ENCODE results near the gene PYGB. TPM values are rescaled to one million over a fixed set of nuclear protein-coding genes. Genes with fewer than 3 reads are reported as not detected.
"Not testable (repeated sequence)": the region's sequence is repeated elsewhere in the genome, so short reads cannot be mapped to it uniquely, and the experiment has no call there.

PYGB gene
- total RNA-seq, 1 donor from 2014 or later, result 111 TPM

- no peak for DNase-seq (ENCODE audit: low read depth, low spot score)
These were observed 18.3 kb upstream of the PYGB start for GRCh38 chr20:25229486-25230165.

DNA sequence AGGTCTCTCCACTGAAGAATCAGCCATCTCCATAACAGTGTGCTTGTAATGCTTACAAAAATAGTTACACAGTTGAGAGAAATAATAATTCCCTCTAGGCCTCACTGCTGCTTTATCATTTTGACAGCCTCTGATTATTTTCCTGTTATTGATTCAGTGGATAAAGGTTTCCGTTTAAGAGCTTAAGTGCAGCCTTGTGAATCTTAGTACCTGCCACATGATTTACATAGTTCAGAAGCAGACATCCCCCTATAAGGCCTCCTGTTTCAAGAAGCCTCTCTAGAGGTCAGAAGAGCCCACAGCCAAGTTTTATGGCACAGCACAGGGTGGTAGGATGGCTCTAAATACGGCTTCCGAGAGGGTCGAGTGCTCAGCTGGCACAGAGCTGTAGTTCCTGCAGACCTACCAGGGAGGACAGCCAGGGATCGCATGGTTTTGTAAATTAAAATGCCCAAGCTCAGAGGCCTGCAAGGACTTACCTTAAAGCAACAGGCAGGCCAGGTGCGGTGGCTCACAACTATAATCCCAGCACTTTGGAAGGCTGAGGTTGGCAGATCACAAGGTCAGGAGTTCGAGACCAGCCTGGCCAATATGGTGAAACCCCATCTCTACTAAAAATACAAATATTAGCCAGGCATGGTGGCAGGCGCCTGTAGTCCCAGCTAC is 17.6 kb upstream of the PYGB start:
- DNase-seq (ENCODE audit: low read depth, low spot score), result no peak

DNA sequence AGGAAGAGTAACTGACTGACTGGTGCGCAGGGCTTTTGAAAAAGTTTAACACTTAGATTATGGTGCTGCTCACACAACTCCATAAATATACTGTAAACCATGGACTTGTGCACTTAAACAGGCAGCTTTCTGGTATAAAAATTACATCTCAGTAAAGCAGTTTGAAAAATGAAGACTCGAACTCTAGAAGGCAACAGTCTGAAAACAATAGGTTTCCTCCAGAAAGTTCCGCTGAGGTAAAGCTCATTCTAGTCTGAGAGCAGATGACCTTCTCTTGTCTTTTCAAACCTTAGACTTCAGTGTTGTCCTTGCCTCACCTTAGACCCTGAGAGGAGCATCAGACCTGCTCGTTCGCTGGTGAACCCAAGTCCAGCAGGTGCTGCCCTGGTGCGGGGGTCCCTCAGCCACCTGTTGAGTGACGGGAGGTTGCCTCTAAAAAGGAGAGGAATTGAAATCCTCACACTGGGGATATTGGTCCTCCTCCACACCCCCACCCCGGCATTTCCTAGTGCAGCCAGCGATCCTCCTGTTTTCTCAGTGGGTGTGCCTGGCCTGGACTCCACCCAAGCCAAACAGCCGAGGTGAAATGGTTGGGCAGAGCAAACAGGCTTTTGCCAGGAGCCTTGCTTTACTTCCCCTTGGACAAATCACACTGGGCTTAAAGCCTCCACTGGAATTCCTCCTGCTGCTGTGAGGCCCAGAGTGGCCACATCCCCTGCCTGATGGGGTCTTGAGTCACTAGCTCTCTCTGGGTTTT is 14.7 kb upstream of the PYGB start:
- DNase-seq (ENCODE audit: low read depth, low spot score), result no peak

DNA sequence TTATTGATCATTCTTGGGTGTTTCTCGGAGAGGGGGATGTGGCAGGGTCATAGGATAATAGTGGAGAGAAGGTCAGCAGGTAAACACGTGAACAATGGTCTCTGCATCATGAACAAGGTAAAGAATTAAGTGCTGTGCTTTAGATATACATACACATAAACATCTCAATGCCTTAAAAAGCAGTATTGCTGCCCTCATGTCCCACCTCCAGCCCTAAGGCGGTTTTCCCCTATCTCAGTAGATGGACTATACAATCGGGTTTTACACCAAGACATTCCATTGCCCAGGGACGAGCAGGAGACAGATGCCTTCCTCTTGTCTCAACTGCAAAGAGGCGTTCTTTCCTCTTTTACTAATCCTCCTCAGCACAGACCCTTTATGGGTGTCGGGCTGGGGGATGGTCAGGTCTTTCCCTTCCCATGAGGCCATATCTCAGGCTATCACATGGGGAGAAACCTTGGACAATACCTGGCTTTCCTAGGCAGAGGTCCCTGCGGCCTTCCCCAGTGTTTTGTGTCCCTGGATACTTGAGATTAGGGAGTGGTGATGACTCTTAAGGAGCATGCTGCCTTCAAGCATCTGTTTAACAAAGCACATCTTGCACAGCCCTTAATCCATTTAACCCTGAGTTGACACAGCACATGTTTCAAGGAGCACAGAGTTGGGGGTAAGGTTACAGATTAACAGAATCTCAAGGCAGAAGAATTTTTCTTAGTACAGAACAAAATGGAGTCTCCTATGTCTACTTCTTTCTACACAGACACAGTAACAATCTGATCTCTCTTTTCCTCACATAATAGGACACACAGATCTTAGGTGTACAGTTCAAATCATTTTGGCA is 13.7 kb upstream of the PYGB start:
- DNase-seq (ENCODE audit: low read depth, low spot score), result not testable (repeated sequence)

DNA sequence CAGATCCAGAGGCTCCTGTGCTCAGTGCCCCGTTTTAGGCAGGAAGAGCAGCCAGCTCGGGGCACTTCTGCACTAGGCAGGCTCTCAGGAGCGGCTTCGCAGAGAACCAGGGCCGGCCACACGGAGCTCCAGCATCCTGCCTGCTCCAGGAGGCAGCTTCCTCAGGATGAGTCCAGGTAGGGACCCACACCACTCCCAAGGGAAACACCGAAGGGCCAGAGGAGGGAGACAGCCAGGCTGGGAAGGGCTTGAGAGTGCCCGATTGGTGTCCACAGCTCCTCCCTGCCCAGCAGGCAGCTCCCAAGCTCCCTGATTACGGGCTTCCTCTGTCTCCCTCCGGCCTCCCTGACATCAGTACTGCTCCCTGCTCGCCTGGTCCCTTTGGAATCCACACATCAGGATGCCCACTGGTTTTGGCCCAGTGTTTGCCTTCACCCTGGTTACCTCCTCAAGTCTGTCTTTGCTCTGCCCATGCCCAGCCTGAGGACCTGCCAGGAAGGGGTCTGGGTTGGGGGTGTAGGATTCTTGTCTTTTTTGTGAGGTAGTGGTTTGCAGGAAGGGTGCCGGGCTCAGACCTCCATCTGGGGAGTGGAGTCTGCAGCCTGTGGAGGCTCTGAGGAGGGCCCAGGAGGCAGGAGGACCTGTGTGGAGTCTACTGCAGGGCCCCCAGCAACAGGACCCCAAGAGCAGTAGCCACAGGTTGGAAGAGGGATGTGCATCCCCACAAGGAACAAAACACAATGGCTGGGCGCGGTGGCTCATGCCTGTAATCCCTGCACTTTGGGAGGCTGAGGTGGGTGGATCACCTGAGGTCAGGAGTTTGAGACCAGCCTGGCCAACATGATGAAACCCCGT is 11.2 kb upstream of the PYGB start:
- DNase-seq (ENCODE audit: low read depth, low spot score), result no peak

DNA sequence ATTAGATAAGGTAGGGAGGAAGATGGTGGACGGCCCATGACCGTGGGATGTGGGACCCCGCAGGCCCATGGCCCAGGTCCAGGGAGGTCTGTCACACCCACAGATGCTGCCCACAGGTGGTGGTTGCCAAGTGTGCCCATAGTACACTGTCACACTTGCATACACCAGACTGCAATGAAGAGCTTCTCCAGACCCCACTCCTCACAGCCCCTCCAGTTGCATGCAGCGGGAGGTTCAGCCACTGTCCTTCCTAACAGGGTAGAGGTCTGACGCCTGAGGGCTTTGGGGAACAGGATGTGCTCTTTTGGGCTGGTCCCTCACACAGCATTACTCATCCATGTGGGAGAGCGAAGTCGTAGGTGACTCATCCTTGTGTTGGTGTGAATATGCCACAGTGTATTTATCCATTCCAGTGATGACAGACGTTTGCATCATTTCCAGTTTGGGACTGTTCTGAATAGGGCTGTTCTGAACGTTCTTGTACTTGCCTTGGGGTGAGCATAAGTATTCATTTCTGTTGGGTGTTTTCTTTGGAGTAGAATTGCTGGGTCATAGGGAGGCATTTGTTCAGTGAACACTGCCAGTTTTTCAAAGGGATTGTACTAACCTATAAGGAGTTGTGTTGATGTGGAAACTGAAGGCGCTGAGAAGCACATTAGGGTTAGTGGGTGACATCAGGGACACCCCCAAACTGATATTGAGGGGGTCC is 10.1 kb upstream of the PYGB start:
- peak; percentile 88 for DNase-seq (ENCODE audit: low read depth, low spot score)

DNA sequence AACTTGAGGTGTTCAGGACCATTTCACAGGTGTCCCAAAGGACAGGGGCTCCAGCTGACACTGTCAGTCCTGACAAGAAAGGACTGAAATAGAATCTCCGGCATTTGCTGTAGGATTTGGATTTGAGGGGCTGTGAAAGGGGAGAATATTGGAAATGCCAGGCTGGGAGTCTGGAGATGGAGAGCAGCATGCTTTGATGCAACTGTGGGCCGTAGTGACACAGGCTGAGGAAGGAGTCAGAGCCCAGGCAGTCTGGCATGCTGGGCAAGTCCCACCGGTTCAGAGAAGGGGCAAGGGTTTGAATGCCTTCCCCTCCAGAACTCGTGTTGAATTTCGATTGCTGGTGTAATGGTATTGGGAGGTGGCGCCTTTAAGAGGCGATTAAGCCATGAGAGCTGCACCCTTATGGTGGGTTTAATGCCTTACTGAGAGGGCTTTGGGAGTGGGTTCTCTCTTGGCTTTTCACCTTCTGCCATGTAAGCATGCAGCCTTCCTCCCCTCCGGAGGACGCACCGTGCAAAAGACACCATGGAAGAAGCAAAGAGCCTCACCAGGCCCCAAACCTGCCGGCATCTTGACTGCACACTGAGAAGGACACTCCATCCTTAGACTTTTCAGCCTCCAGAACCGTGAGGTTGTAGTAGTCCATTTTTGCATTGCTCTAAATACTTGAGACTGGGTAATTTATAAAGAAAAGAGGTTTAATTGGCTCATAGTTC is 9.4 kb upstream of the PYGB start:
- DNase-seq (ENCODE audit: low read depth, low spot score), result no peak

GRCh38 chr20:25239387-25240370 is 8.2 kb upstream of the PYGB start:
- DNase-seq (ENCODE audit: low read depth, low spot score), result no peak

GRCh38 chr20:25240851-25241658 is 6.8 kb upstream of the PYGB start:
- not testable (repeated sequence) for DNase-seq (ENCODE audit: low read depth, low spot score)

GRCh38 chr20:25241659-25241955 is 6.3 kb upstream of the PYGB start:
- not testable (repeated sequence) for DNase-seq (ENCODE audit: low read depth, low spot score)

DNA sequence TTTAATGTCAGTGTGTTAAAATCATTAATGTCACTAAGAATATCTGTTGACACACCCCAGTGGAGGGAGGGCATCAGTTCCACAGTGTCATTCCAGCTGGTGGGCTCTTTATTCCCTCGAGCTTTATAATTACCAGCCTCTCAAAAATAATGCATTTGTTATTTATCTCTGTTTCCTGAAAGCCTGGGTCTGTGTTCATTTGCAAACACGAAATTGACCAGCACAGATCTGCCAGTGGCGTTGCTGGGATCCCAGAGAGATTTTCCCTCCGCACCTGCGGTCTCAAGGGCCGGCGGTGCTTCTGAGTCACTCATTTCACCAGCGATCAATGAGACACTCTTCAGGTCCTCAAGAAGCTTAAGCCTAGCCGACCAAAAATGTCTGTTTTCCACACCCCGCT is 5.7 kb upstream of the PYGB start:
- DNase-seq (ENCODE audit: low read depth, low spot score), result no peak

DNA sequence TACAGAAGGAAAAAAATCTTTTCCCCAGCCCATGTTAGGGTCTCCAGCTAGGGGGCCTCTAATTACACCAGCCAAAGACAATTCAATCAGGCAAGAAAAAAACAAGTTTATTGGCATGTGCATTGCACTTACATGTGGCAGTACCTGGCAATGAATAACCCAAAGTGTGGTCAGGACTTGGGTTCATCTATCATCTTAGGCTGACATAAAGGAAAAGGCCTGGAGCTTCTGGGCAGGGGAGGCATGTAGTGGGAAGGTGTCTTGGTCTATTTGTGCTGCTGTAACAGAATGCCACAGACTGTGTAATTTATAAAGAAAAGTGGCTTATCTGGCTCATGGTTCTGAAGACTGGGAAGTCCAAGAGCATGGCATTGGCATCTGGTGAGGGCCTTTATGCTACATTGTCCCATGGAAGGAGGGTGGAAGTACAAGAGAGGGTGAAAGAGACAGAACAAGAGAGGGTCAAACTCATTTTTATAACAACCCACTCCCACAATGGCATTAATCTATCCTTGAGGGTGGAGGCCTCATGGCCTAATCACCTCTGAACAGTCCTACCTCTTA is 4.4 kb upstream of the PYGB start:
- no peak for DNase-seq (ENCODE audit: low read depth, low spot score)

DNA sequence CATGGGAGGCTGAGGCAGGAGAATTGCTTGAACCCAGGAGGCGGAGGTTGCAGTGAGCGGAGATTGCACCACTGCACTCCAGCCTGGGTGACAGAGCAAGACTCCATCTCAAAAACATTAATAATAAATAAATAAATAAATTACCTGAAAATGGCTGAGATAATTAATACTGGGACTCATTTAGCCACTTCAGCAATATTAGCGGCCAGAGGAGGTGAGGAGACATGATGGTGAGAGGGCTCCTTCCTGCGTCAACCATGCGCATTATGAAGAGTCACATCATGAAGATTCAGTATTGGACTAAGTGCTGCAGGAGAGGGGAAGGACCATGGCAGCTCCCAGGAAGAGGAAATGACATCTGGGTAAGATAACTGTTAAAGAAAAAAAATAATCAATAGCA is 2.9 kb upstream of the PYGB start:
- DNase-seq (ENCODE audit: low read depth, low spot score), result no peak

DNA sequence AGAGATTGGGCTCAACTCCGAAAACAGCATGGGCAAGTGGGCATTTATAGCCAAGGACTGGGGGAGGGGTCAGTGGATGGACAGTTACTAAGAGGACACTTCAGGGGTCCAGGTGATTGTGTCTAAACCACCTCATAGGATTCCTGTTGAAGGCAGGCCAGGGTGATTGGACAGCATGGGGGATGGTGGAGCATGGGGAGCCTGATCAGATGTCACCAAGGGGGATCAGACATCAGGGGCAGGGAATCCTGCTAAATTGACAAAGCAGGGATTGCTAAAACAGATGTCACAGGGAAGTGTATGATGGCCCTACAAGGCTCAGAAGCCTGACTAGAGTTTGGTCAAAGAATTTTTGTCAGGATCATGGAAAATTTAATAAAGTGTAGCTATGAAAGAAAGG is 2.4 kb upstream of the PYGB start:
- no peak for DNase-seq (ENCODE audit: low read depth, low spot score)

GRCh38 chr20:25246182-25246999 is 1.5 kb upstream of the PYGB start:
- DNase-seq (ENCODE audit: low read depth, low spot score), result no peak

DNA sequence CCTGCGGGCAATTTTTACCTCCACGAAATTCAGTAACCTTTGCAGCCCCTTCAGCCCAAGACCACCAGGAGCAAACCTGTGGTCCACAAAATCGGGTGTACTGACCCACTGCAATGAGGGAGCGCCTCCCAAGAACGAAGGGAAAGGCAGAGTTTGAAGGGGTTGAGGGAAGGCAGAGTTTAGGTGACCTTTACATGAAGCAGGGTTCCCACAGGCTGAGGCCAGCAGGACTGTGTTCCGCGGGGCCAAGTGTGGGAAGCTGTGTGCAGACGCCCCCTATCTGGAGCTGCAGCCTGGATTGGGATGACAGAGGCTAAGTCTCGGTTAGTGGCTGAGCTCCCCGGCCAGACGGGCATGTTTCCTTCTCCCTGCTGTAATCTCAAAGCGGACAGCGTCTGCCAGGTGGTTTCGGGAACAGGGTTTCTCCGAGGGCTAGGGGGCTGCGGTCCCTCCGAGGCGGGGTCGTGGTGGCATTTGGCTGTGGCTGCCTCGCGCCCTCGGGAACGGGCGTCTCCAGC is 826 bp upstream of the PYGB start:
- no peak for DNase-seq (ENCODE audit: low read depth, low spot score)
